K562 (cell line): ENCODE measurements around the gene EGFL7. TPM values are rescaled to one million over a fixed set of nuclear protein-coding genes. Genes with fewer than 3 reads are reported as not detected.

Source experiments
- CBX1 ChIP-seq: sonication (generic); IDR thresholded peaks from 2 replicates; pipeline ENCODE4 v1.6.1; 2016; ENCODE audit warnings: antibody characterized with exemption, low read depth, mild to moderate bottlenecking
- FOS ChIP-seq: IDR thresholded peaks from 3 replicates; pipeline ENCODE4 v1.6.1; 2011; ENCODE audit not compliant: insufficient read length; ENCODE audit errors: extremely low read depth
- RBM39 ChIP-seq: fragments of 200-400 bp; formaldehyde crosslinking; optimal IDR thresholded peaks from 2 replicates; pipeline ENCODE3; 2018; ENCODE audit warnings: low read depth, low read length
- RCOR1 ChIP-seq, 2 experiments: IDR thresholded peaks; 2 replicates each; pipeline ENCODE4 v1.6.1; 2012; ENCODE audit warnings: low read depth in 2 of 2, low read length in 2 of 2, borderline replicate concordance in 1 of 2, improper control_type of control experiment in 1 of 2
- SMC3 ChIP-seq: conservative IDR thresholded peaks from 2 replicates; pipeline ENCODE4 v1.6.1; 2011; ENCODE audit warnings: low read depth, low read length, improper control_type of control experiment; ENCODE audit not compliant: insufficient read depth
- SPI1 ChIP-seq: IDR thresholded peaks from 2 replicates; pipeline ENCODE4 v1.6.1; 2011; ENCODE audit warnings: low read depth, low read length, control low read depth, borderline replicate concordance
- TAL1 ChIP-seq: fragments of 450-650 bp; IDR thresholded peaks from 2 replicates; pipeline ENCODE4 v1.6.1; 2016; ENCODE audit warnings: mild to moderate bottlenecking
- TRIM24 ChIP-seq, 2 experiments: fragments of 450-650 bp; IDR thresholded peaks; 2 replicates each; pipeline ENCODE4 v1.6.1; 2016
- ZNF354B ChIP-seq: fragments of 250-450 bp; sonication (Bioruptor Pico); IDR thresholded peaks from 2 replicates; pipeline ENCODE4 v1.4.0; 2020
- ZNF644 ChIP-seq: fragments of 200-800 bp; sonication (Bioruptor generic); IDR thresholded peaks from 2 replicates; pipeline ENCODE4 v1.6.1; 2016; ENCODE audit warnings: low read depth, missing genetic modification characterization, missing compliant biosample characterization
- polyA plus RNA-seq, 8 experiments: library from polyadenylated mRNA; depleted of rRNA in 4 of 8; stranded (reverse) in 5 of 8; unstranded in 3 of 8; fragments of >200 nt; fragmentation: Nextera tagmentation in 2 of 8; fragmentation: Illumina TruSeq in 1 of 8; extraction: Ambion mirVana in 2 of 8; extraction: Trizol in 1 of 8; gene quantifications; 2 replicates each; pipeline versions ENCODE4 v1.2.1 to v1.2.3, GENCODE V29; 2011 to 2014; ENCODE audit warnings: inconsistent platforms in 1 of 8, missing spikeins in 1 of 8
- total RNA-seq, 7 experiments: library from RNA; depleted of rRNA in 6 of 7; stranded (reverse); fragments of >200 nt in 6 of 7; fragmentation: Illumina TruSeq in 2 of 7; extraction: Trizol in 2 of 7; gene quantifications; 2 replicates each; pipeline versions ENCODE4 v1.2.1 to v1.2.3, GENCODE V29; 2011 to 2021; ENCODE audit warnings: low replicate concordance in 1 of 7
- TF ChIP-seq, protein P1 (sequence below): fragments of 450-650 bp; IDR thresholded peaks from 2 replicates; pipeline ENCODE4 v1.6.1; 2014; ENCODE audit warnings: low read depth, mild to moderate bottlenecking, moderate library complexity, borderline replicate concordance

EGFL7 gene
- total and polyA plus RNA-seq, 9 of the 15 experiments (the other 6 are each of a cell fraction or from before 2014, with no cell fraction given): 1.5 to 286 (median 55.5) TPM

DNA sequence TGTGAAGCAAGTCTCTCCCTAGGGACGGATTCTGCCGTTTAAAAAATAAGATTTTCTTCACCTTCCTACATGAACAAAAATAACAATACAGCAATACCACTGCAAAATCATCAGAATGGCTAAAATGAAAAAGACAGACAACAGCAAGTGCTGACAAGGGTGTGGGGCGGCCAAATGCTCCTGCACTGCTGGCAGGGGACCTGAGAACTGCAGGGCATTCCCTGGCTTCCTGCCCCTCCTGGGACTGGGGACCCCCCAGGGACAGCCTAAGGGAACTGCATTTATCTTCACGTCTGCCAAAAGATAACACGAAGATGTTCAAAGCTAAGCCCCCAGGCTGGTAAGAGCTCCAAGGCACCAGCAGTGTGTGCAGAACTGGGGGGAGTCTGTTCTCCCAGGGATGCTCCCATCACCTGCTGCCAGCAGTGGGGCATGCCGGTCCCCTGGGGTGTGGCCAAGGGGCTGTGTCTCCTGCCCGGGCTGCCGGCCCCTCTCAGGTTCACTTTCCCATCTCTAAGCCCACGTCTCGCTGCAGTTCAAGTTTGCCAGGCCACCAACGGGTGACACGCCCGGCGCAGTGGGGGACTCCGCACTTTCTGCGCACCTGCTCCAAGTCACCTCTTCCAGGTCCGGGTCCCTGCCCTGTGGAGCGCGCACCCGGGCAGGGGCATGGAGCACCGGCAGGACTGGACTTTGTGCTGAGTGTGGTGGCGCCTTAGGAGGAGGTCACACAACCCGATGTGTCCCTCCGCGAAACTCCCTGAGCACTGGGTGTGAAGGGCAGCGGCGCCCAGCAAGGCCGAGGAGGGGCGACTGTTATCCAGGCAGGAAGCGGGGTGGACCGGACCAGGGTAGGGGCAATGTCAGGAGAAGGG, 4.5 kb upstream of the EGFL7 start (continued):
- TF ChIP-seq RBM39 (no peak), FOS (no peak), TRIM24 (IDR thresholded peaks at IDR 0.05) (no peak), SMC3 (no peak), ZNF644 (tag) (no peak), RCOR1 (IDR thresholded peaks at IDR 0.05; ENCODE audit: borderline replicate concordance in 1 of 2, low read depth in 2 of 2, low read length in 2 of 2) (no peak), SPI1 (no peak), CBX1 (no peak), TAL1 (no peak), ZNF354B (CRISPR knock-in tag) (no peak)
- TF ChIP-seq, protein P1, sequence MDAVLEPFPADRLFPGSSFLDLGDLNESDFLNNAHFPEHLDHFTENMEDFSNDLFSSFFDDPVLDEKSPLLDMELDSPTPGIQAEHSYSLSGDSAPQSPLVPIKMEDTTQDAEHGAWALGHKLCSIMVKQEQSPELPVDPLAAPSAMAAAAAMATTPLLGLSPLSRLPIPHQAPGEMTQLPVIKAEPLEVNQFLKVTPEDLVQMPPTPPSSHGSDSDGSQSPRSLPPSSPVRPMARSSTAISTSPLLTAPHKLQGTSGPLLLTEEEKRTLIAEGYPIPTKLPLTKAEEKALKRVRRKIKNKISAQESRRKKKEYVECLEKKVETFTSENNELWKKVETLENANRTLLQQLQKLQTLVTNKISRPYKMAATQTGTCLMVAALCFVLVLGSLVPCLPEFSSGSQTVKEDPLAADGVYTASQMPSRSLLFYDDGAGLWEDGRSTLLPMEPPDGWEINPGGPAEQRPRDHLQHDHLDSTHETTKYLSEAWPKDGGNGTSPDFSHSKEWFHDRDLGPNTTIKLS: no peak
- TF ChIP-seq, all 486 proteins: peak for 7
